Caco-2 (cell line): ENCODE data around the gene E2F4. TPM values are rescaled to one million over a fixed set of nuclear protein-coding genes. Genes with fewer than 3 reads are reported as not detected.

Experiments used
- BruUV-seq: library from RNA; stranded (reverse); fragments of 400-500 nt; replicated peaks from 2 replicates; lab custom pipeline; 2021; lab: Mats Ljungman, UMichigan
- CTCF ChIA-PET: fragments of 300-600 bp; sonication (Branson Sonifier 250); formaldehyde crosslinking; loops from one replicate; lab custom pipeline; 2022; ENCODE audit warnings: antibody characterized with exemption; lab: Charles Lee
- POLR2A ChIA-PET: fragments of 300-600 bp; sonication (Branson Sonifier 250); formaldehyde crosslinking; loops from one replicate; lab custom pipeline; 2022; ENCODE audit warnings: antibody characterized with exemption; lab: Charles Lee
- DNase-seq, 2 experiments: peaks; one replicate each; pipeline versions ENCODE4 v3.0.0 to v3.0.0-alpha.2; 2020 to 2022
- H3K27me3 ChIP-seq: replicated peaks from 2 replicates; pipeline ENCODE4 v1.6.0; 2011; ENCODE audit warnings: low read length; ENCODE audit not compliant: control insufficient read depth, insufficient read depth
- H3K36me3 ChIP-seq: 2 replicates; pipeline ENCODE4 v1.5.1; 2011; ENCODE audit warnings: low read length; ENCODE audit not compliant: control insufficient read depth, insufficient read depth
- H3K4me1 ChIP-seq: fragments of 250-450 bp; sonication (Bioruptor Pico); 2 replicates; pipeline ENCODE4 v1.5.1; 2020; ENCODE audit warnings: mild to moderate bottlenecking
- H3K4me3 ChIP-seq: 2 replicates; pipeline ENCODE4 v1.5.1; 2011; ENCODE audit warnings: low read depth, mild to moderate bottlenecking, control low read depth, low read length
- H3K9me3 ChIP-seq: fragments of 250-450 bp; sonication (Bioruptor Pico); 2 replicates; pipeline ENCODE4 v1.5.1; 2020; ENCODE audit warnings: mild to moderate bottlenecking, moderate library complexity
- H3K27ac Mint-ChIP-seq: one replicate; pipeline ENCODE4 v1.8.0; 2022; ENCODE audit warnings: mixed read lengths; ENCODE audit not compliant: unreplicated experiment
- H3K27me3 Mint-ChIP-seq: one replicate; pipeline ENCODE4 v1.8.0; 2022; ENCODE audit warnings: mixed read lengths; ENCODE audit not compliant: insufficient read depth, unreplicated experiment
- H3K36me3 Mint-ChIP-seq: one replicate; pipeline ENCODE4 v1.8.0; 2022; ENCODE audit warnings: mild to moderate bottlenecking, mixed read lengths; ENCODE audit not compliant: insufficient read depth, unreplicated experiment
- H3K4me1 Mint-ChIP-seq: one replicate; pipeline ENCODE4 v1.8.0; 2022; ENCODE audit warnings: low read depth, mixed read lengths; ENCODE audit not compliant: unreplicated experiment
- H3K4me3 Mint-ChIP-seq: one replicate; pipeline ENCODE4 v1.8.0; 2022; ENCODE audit warnings: mild to moderate bottlenecking, moderate library complexity, mixed read lengths; ENCODE audit not compliant: unreplicated experiment
- H3K9me3 Mint-ChIP-seq: one replicate; pipeline ENCODE4 v1.8.0; 2022; ENCODE audit warnings: mixed read lengths; ENCODE audit not compliant: unreplicated experiment
- CTCF ChIP-seq, 2 experiments: fragments of 200-600 bp in 1 of 2; IDR thresholded peaks; 1 replicate in 1 of 2; 2 replicates in 1 of 2; pipeline versions ENCODE4 v1.5.1 to v1.8.0; 2011 to 2022; ENCODE audit warnings: antibody characterized with exemption in 1 of 2, control low read depth in 1 of 2, inconsistent platforms in 1 of 2, low read depth in 1 of 2, low read length in 1 of 2, mild to moderate bottlenecking in 1 of 2, moderate library complexity in 1 of 2; ENCODE audit not compliant: insufficient read depth in 1 of 2, severe bottlenecking in 1 of 2, unreplicated experiment in 1 of 2
- intact Hi-C: fragments of 100-400 bp; cut with micrococcal nuclease; formaldehyde crosslinking; loops from one replicate; pipeline ENCODE4 v1.10.0; 2022; ENCODE audit not compliant: unreplicated experiment
- total RNA-seq: library from RNA; stranded (reverse); gene quantifications from 2 replicates; pipeline ENCODE4 v1.2.3, GENCODE V29; 2022

The E2F4 gene
- total RNA-seq, 1 experiment from 2014 or later, result 115 TPM

- H3K27me3 Mint-ChIP-seq, result no peaks in the 10 kb centered on the region
- Histone ChIP-seq H3K27me3 (no peaks in the 10 kb centered on the region), H3K36me3 (no peaks in the 10 kb centered on the region), H3K4me3 (peak overlapping the region; percentile 49), H3K4me1 (peaks cover 33% of the 10 kb centered on the region), H3K9me3 (no peaks in the 10 kb centered on the region)
- TSS peak; percentile 53 for BruUV-seq
- ChIA-PET CTCF (interaction anchor here (0.9 to 3.0 kb wide), 11 partner anchors 8 to 276 kb away, joined by 3 to 43 read pairs (median 4); partner anchors contain the start of genes FBXL8 and TRADD), POLR2A (interaction anchor here (0.6 to 1.5 kb wide), 7 partner anchors 11 to 153 kb away, joined by 3 to 13 read pairs (median 8); partner anchors contain the start of genes FBXL8, MATCAP1, TMEM208 and TRADD)
- peak overlapping the region; percentile 70 for H3K4me3 Mint-ChIP-seq
- no peaks in the 10 kb centered on the region for H3K9me3 Mint-ChIP-seq
- H3K27ac Mint-ChIP-seq, result peak overlapping the region; percentile 86
- DNase-seq, result no peak
- TF ChIP-seq CTCF (IDR thresholded peaks at IDR 0.05; ENCODE audit: insufficient read depth in 1 of 2, low read depth in 1 of 2, low read length in 1 of 2, severe bottlenecking in 1 of 2, unreplicated experiment in 1 of 2), result no peak
- H3K4me1 Mint-ChIP-seq, result peaks cover 31% of the 10 kb centered on the region
- intact Hi-C loops, result loop anchor here (1.0 kb wide), 3 partner anchors 7 to 12 kb away; partner anchors contain the start of gene MATCAP1
- H3K36me3 Mint-ChIP-seq, result peaks cover 28% of the 10 kb centered on the region
Measured at GRCh38 chr16:67170949-67171649, 20.9 kb upstream of the E2F4 start.

GRCh38 chr16:67173323-67173722 is 18.6 kb upstream of the E2F4 start:
- no peaks in the 10 kb centered on the region for H3K9me3 ChIP-seq
- intact Hi-C loops, result no loop called here
- Mint-ChIP-seq H3K36me3 (peaks cover 38% of the 10 kb centered on the region), H3K4me1 (peaks cover 40% of the 10 kb centered on the region), H3K27ac (peak overlapping the region; percentile 53), H3K27me3 (no peaks in the 10 kb centered on the region), H3K9me3 (no peaks in the 10 kb centered on the region), H3K4me3 (peak overlapping the region; percentile 78)
- TF ChIP-seq CTCF (IDR thresholded peaks at IDR 0.05; ENCODE audit: insufficient read depth in 1 of 2, low read depth in 1 of 2, low read length in 1 of 2, severe bottlenecking in 1 of 2, unreplicated experiment in 1 of 2), result no peak
- H3K36me3 ChIP-seq, result no peaks in the 10 kb centered on the region
- H3K27me3 ChIP-seq, result no peaks in the 10 kb centered on the region
- peaks cover 38% of the 10 kb centered on the region for H3K4me1 ChIP-seq
- BruUV-seq, result no TSS peak
- ChIA-PET CTCF (interaction anchor here (0.7 to 1.1 kb wide), 5 partner anchors 12 to 219 kb away, joined by 3 to 5 read pairs (median 3); no protein-coding TSS in a partner anchor), POLR2A (interaction anchor here (0.8 kb wide), 1 partner anchor 13 kb away, joined by 3 read pairs; no protein-coding TSS in a partner anchor)
- peak overlapping the region; percentile 41 for H3K4me3 ChIP-seq
- no peak for DNase-seq
